Ishikawa (cell line): Measurements from ENCODE around the gene TUBGCP5.
A peak's percentile ranks its signal among the peaks of the same experiment; 100 is the strongest.

Experiments
- CEBPB ChIP-seq: IDR thresholded peaks from 2 replicates; pipeline ENCODE4 v1.6.1; 2012
- CREB1 ChIP-seq: IDR thresholded peaks from 2 replicates; pipeline ENCODE4 v1.6.1; 2012; ENCODE audit warnings: low read depth
- EGR1 ChIP-seq: IDR thresholded peaks from 2 replicates; pipeline ENCODE4 v1.6.1; 2012
- EP300 ChIP-seq: IDR thresholded peaks from 2 replicates; pipeline ENCODE4 v1.6.1; 2012; ENCODE audit warnings: borderline replicate concordance
- FOXM1 ChIP-seq: IDR thresholded peaks from 2 replicates; pipeline ENCODE4 v1.6.1; 2012; ENCODE audit warnings: low read depth, borderline replicate concordance
- NFIC ChIP-seq: IDR thresholded peaks from 2 replicates; pipeline ENCODE4 v1.6.1; 2012
- RAD21 ChIP-seq: IDR thresholded peaks from 2 replicates; pipeline ENCODE4 v1.6.1; 2012; ENCODE audit warnings: low read depth
- REST ChIP-seq: IDR thresholded peaks from 2 replicates; pipeline ENCODE4 v1.6.1; 2012; ENCODE audit warnings: low read depth, mild to moderate bottlenecking
- TAF1 ChIP-seq: IDR thresholded peaks from 2 replicates; pipeline ENCODE4 v1.6.1; 2012; ENCODE audit warnings: low read depth, mild to moderate bottlenecking
- TCF12 ChIP-seq: IDR thresholded peaks from 2 replicates; pipeline ENCODE4 v1.6.1; 2012; ENCODE audit warnings: low read depth
- TEAD4 ChIP-seq: IDR thresholded peaks from 2 replicates; pipeline ENCODE4 v1.6.1; 2012
- YY1 ChIP-seq: IDR thresholded peaks from 2 replicates; pipeline ENCODE4 v1.6.1; 2012; ENCODE audit warnings: low read depth
- ZBTB7A ChIP-seq: IDR thresholded peaks from 2 replicates; pipeline ENCODE4 v1.6.1; 2012; ENCODE audit warnings: low read depth
- TF ChIP-seq, protein P1 (sequence below): IDR thresholded peaks from 2 replicates; pipeline ENCODE4 v1.6.1; 2012
- TF ChIP-seq, protein P2 (sequence below): IDR thresholded peaks from 2 replicates; pipeline ENCODE4 v1.6.1; 2012

Gene TUBGCP5

GRCh38 chr15:23039143-23039916 lies at the start of gene TUBGCP5:
Gene TUBGCP5, minus strand, starts transcription at chr15:23039569. Its CDS starts 26 bp downstream, at chr15:23039543.
- TF ChIP-seq YY1, result peak; percentile 93
- TF ChIP-seq REST, result no peak
- TF ChIP-seq RAD21, result no peak
- TF ChIP-seq, protein P1, sequence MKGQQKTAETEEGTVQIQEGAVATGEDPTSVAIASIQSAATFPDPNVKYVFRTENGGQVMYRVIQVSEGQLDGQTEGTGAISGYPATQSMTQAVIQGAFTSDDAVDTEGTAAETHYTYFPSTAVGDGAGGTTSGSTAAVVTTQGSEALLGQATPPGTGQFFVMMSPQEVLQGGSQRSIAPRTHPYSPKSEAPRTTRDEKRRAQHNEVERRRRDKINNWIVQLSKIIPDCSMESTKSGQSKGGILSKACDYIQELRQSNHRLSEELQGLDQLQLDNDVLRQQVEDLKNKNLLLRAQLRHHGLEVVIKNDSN, result 0 out of 2 replicates have a peak, but pooled peaks have one; percentile 13
- TF ChIP-seq FOXM1, result peak; percentile 46; the same call in 1 of the 2 replicates
- no peak for TF ChIP-seq CREB1
- peak; percentile 15; the same call in 1 of the 2 replicates for TF ChIP-seq EGR1
- TF ChIP-seq NFIC, result no peak
- 0 out of 2 replicates have a peak, but pooled peaks have one; percentile 8 for TF ChIP-seq TEAD4
- peak; percentile 97 for TF ChIP-seq TAF1
- no peak for TF ChIP-seq CEBPB
- no peak for TF ChIP-seq ZBTB7A
- TF ChIP-seq, protein P2, sequence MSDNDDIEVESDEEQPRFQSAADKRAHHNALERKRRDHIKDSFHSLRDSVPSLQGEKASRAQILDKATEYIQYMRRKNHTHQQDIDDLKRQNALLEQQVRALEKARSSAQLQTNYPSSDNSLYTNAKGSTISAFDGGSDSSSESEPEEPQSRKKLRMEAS, result peak; percentile 76
- TF ChIP-seq TCF12, result 0 out of 2 replicates have a peak, but pooled peaks have one; percentile 28
- 0 out of 2 replicates have a peak, but pooled peaks have one; percentile 20 for TF ChIP-seq EP300

GRCh38 chr15:23083115-23083514 lies 43.7 kb upstream of the TUBGCP5 start:
- TF ChIP-seq REST (no peak), ZBTB7A (no peak), EGR1 (no peak), CEBPB (no peak), YY1 (no peak), EP300 (no peak), TAF1 (no peak), FOXM1 (no peak), NFIC (no peak), TCF12 (no peak), RAD21 (no peak), CREB1 (no peak)
- TF ChIP-seq, protein P2, result no peak
- TF ChIP-seq, protein P1, result no peak

DNA sequence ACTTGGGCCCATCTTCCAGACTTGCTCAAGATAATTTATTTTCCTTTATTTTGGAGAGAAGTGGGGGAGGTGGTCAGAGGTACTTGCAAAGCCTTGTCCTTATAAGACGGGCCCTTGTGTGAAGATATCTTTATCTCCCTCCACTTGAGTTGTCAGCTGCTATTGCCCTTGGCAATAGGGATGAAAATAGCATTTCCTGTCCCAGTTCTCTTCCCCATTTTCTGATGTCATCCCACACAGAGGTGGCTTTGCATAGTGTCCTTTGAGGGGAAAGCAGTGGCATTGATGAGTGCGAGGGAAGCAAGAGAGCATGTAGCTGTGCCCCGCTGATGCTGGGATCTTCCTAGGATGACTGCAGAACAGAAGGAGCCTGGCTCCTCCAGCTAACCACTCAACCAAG lies 41.9 kb upstream of the TUBGCP5 start:
- TF ChIP-seq TEAD4 (no peak), TCF12 (no peak), CREB1 (no peak), FOXM1 (no peak), ZBTB7A (no peak), REST (no peak), TAF1 (no peak), NFIC (no peak), EGR1 (no peak), CEBPB (no peak), RAD21 (no peak), EP300 (no peak), YY1 (no peak)
- TF ChIP-seq, protein P2, result no peak
- TF ChIP-seq, protein P1, result no peak
